SK-N-SH (cell line): ENCODE data around the gene CACNA2D3. TPM values are rescaled to one million over a fixed set of nuclear protein-coding genes. Genes with fewer than 3 reads are reported as not detected.

Source experiments
- CTCF ChIA-PET: fragments of 300-600, 350-600 bp; formaldehyde crosslinking; extraction: SDS; loops from one replicate; lab custom pipeline; 2021; lab: Yijun Ruan, JAX
- POLR2A ChIA-PET: fragments of 350-600 bp; sonication (Branson Sonifier 250); formaldehyde crosslinking; extraction: SDS; loops from one replicate; lab custom pipeline; 2020; ENCODE audit warnings: antibody characterized with exemption, inconsistent platforms; lab: Yijun Ruan, JAX
- DNase-seq: peaks from one replicate; pipeline ENCODE4 v3.0.0; 2012
- H2AFZ ChIP-seq: fragments of 200-600 bp; sonication (generic); 2 replicates; pipeline ENCODE4 v1.8.1; 2016; ENCODE audit warnings: antibody characterized with exemption, mild to moderate bottlenecking, low read depth
- H3F3A ChIP-seq: fragments of 200-600 bp; sonication (generic); replicated peaks from 2 replicates; pipeline ENCODE3; 2016; ENCODE audit warnings: antibody characterized with exemption, mild to moderate bottlenecking; ENCODE audit not compliant: insufficient read depth
- H3K27ac ChIP-seq, 2 experiments: fragments of 200-500 bp in 1 of 2; fragments of 200-600 bp in 1 of 2; sonication (Bioruptor generic) in 1 of 2; sonication (generic), shearing (Covaris generic) in 1 of 2; 2 replicates each; pipeline versions ENCODE4 v1.5.1 to v1.6.1; 2014 to 2016; ENCODE audit warnings: low read depth in 2 of 2, inconsistent platforms in 1 of 2, low read length in 1 of 2, mild to moderate bottlenecking in 1 of 2, mixed read lengths in 1 of 2
- H3K27me3 ChIP-seq: fragments of 200-600 bp; sonication (generic), shearing (Covaris generic); 2 replicates; pipeline ENCODE4 v1.6.1; 2016; ENCODE audit warnings: mixed run types; ENCODE audit not compliant: insufficient read depth
- H3K36me3 ChIP-seq, 2 experiments: fragments of 200-500 bp in 1 of 2; fragments of 200-600 bp in 1 of 2; sonication (Bioruptor generic) in 1 of 2; sonication (generic) in 1 of 2; replicated peaks in 1 of 2; 2 replicates each; pipeline versions ENCODE3 to v1.5.1; 2014 to 2016; ENCODE audit warnings: low read length in 1 of 2, mild to moderate bottlenecking in 1 of 2; ENCODE audit not compliant: insufficient read depth in 2 of 2, control insufficient read depth in 1 of 2
- H3K4me1 ChIP-seq, 2 experiments: fragments of 200-500 bp in 1 of 2; fragments of 200-600 bp in 1 of 2; sonication (Bioruptor generic) in 1 of 2; sonication (generic), shearing (Covaris generic) in 1 of 2; 2 replicates each; pipeline versions ENCODE4 v1.5.1 to v1.6.1; 2014 to 2016; ENCODE audit warnings: low read depth in 1 of 2, low read length in 1 of 2, mixed run types in 1 of 2; ENCODE audit not compliant: insufficient read depth in 2 of 2, control insufficient read depth in 1 of 2
- H3K4me2 ChIP-seq: fragments of 200-600 bp; sonication (generic), shearing (Covaris generic); 2 replicates; pipeline ENCODE4 v1.6.1; 2017; ENCODE audit warnings: mixed run types
- H3K4me3 ChIP-seq, 2 experiments: fragments of 200-500 bp in 1 of 2; fragments of 200-600 bp in 1 of 2; sonication (Bioruptor generic) in 1 of 2; sonication (generic), shearing (Covaris generic) in 1 of 2; 2 replicates each; pipeline versions ENCODE4 v1.5.1 to v1.8.1; 2014 to 2016; ENCODE audit warnings: low read depth in 2 of 2, inconsistent platforms in 1 of 2, low read length in 1 of 2, mild to moderate bottlenecking in 1 of 2, mixed read lengths in 1 of 2, moderate library complexity in 1 of 2
- H3K79me2 ChIP-seq: fragments of 200-600 bp; sonication (generic); 2 replicates; pipeline ENCODE4 v1.8.1; 2017; ENCODE audit warnings: mild to moderate bottlenecking; ENCODE audit not compliant: insufficient read depth
- H3K9ac ChIP-seq: fragments of 200-600 bp; sonication (generic); 2 replicates; pipeline ENCODE4 v1.6.1; 2017; ENCODE audit warnings: mixed run types
- H3K9me2 ChIP-seq: fragments of 200-600 bp; sonication (generic); 2 replicates; pipeline ENCODE4 v1.6.1; 2017; ENCODE audit warnings: mixed run types
- H3K9me3 ChIP-seq: fragments of 200-600 bp; sonication (generic); 2 replicates; pipeline ENCODE4 v1.6.1; 2017; ENCODE audit warnings: mixed run types, mild to moderate bottlenecking, moderate library complexity
- H4K20me1 ChIP-seq: fragments of 200-600 bp; sonication (generic); 2 replicates; pipeline ENCODE4 v1.6.1; 2017; ENCODE audit warnings: mild to moderate bottlenecking, mixed run types; ENCODE audit not compliant: insufficient read depth
- ELF1 ChIP-seq: IDR thresholded peaks from 2 replicates; pipeline ENCODE4 v1.4.0; 2012
- EP300 ChIP-seq, 2 experiments: IDR thresholded peaks; 2 replicates each; pipeline versions ENCODE4 v1.4.0 to v1.6.1; 2012; ENCODE audit warnings: borderline replicate concordance in 1 of 2, low read depth in 1 of 2, low read length in 1 of 2
- FOXJ3 ChIP-seq: sonication (generic); formaldehyde crosslinking; IDR thresholded peaks from 2 replicates; pipeline ENCODE4 v1.5.1; 2020; ENCODE audit warnings: mild to moderate bottlenecking, missing genetic modification reagents
- NFIC ChIP-seq: IDR thresholded peaks from 2 replicates; pipeline ENCODE4 v1.4.0; 2012; ENCODE audit warnings: borderline replicate concordance
- RFX5 ChIP-seq: IDR thresholded peaks from 2 replicates; pipeline ENCODE4 v1.6.1; 2012; ENCODE audit warnings: mild to moderate bottlenecking, improper control_type of control experiment, low read length
- YY1 ChIP-seq: IDR thresholded peaks from 2 replicates; pipeline ENCODE4 v1.4.0; 2012; ENCODE audit warnings: low read depth, mild to moderate bottlenecking
- WGBS: methylation state at CpG from one replicate; pipeline ENCODE4 v1.1.6; 2017; ENCODE audit warnings: low lambda C conversion rate; 5-methylcytosine and 5-hydroxymethylcytosine counted together
- polyA plus RNA-seq, 3 experiments: library from polyadenylated mRNA; depleted of rRNA; stranded (reverse); fragments of >200 nt; gene quantifications; 2 replicates each; pipeline ENCODE4 v1.2.3, GENCODE V29; 2012
- TF ChIP-seq, protein P1 (sequence below): fragments of 150-350 bp; IDR thresholded peaks from 2 replicates; pipeline ENCODE4 v1.6.1; 2016; ENCODE audit warnings: mild to moderate bottlenecking, low read depth, low read length
- TF ChIP-seq, protein P2 (sequence below): IDR thresholded peaks from 2 replicates; pipeline ENCODE4; 2012
- TF ChIP-seq, protein P3 (sequence below): IDR thresholded peaks from 2 replicates; pipeline ENCODE4 v1.4.0; 2012; ENCODE audit warnings: low read depth, borderline replicate concordance

The CACNA2D3 gene
- polyA plus RNA-seq, 1 of the 3 experiments (the other 2 are of a cell fraction), result 0.15 TPM

DNA sequence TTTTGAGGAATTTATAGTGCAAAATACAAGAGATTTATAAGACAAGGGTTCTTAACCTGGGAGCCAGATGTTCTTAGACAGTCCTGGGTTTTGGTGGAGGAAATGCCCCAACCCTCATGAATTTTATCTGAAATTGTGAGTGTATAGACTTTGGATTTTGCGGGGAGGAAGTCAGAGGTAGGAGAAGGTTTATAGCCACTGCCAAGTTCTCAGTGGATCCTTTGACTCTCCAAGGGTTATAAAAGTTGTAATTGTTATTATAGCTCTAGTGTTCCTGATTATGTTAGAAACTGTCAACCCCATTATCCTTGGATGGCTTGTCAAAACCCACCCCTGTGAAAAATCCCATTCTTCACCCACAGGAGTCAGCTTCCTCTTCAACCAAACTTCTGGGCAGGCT lies 621.9 kb downstream of the CACNA2D3 start:
- Histone ChIP-seq H3F3A (no peaks in the 10 kb centered on the region), H3K36me3 (no peaks in the 10 kb centered on the region), H3K9me2 (no peaks in the 10 kb centered on the region), H3K79me2 (no peaks in the 10 kb centered on the region), H3K9ac (no peak overlapping the region), H3K4me1 (no peaks in the 10 kb centered on the region), H3K4me2 (no peak overlapping the region), H2AFZ (no peak overlapping the region), H3K27ac (no peak overlapping the region), H3K9me3 (no peaks in the 10 kb centered on the region), H3K27me3 (no peaks in the 10 kb centered on the region), H3K4me3 (no peak overlapping the region), H4K20me1 (no peaks in the 10 kb centered on the region)
- no peak for DNase-seq
- 25% methylated on average over 1 of the region's 1 CpG for WGBS
- TF ChIP-seq YY1 (no peak), ELF1 (no peak)
- TF ChIP-seq, protein P1, sequence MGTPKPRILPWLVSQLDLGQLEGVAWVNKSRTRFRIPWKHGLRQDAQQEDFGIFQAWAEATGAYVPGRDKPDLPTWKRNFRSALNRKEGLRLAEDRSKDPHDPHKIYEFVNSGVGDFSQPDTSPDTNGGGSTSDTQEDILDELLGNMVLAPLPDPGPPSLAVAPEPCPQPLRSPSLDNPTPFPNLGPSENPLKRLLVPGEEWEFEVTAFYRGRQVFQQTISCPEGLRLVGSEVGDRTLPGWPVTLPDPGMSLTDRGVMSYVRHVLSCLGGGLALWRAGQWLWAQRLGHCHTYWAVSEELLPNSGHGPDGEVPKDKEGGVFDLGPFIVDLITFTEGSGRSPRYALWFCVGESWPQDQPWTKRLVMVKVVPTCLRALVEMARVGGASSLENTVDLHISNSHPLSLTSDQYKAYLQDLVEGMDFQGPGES, result no peak
- POLR2A ChIA-PET, result no interaction called here
- CTCF ChIA-PET, result no interaction called here

DNA sequence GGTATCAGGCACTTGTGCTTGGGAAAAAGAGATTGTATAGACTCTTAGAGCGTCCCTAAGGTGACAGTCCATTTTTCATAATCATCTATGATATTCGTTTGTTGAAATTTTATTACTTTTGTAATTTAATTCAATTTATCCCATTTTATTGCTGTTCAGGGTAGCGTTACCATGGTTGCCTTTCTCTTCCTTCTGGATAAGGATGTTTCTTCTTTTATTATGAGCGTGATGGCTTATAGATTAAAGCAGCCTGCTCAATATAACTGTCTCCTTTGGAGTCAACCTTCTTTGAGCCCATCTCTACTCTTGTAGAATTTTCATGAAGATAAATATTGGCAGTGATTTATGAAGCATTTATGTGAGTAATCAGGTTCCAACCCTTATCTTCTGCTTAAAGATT lies 623.5 kb downstream of the CACNA2D3 start:
- Histone ChIP-seq H3K4me3 (no peak overlapping the region), H3K4me1 (no peaks in the 10 kb centered on the region), H3K9ac (no peak overlapping the region), H3K79me2 (no peaks in the 10 kb centered on the region), H2AFZ (no peak overlapping the region), H4K20me1 (no peaks in the 10 kb centered on the region), H3K27ac (no peak overlapping the region), H3K36me3 (no peaks in the 10 kb centered on the region), H3K27me3 (no peaks in the 10 kb centered on the region), H3F3A (no peaks in the 10 kb centered on the region), H3K9me2 (no peaks in the 10 kb centered on the region), H3K9me3 (no peaks in the 10 kb centered on the region), H3K4me2 (no peak overlapping the region)
- 15% methylated on average over 4 of the region's 4 CpGs for WGBS
- TF ChIP-seq, protein P2, sequence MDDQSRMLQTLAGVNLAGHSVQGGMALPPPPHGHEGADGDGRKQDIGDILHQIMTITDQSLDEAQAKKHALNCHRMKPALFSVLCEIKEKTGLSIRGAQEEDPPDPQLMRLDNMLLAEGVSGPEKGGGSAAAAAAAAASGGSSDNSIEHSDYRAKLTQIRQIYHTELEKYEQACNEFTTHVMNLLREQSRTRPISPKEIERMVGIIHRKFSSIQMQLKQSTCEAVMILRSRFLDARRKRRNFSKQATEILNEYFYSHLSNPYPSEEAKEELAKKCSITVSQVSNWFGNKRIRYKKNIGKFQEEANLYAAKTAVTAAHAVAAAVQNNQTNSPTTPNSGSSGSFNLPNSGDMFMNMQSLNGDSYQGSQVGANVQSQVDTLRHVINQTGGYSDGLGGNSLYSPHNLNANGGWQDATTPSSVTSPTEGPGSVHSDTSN, result no peak
- TF ChIP-seq EP300 (IDR thresholded peaks at IDR 0.05; ENCODE audit: borderline replicate concordance in 1 of 2, low read depth in 1 of 2, low read length in 1 of 2), result no peak
- TF ChIP-seq RFX5, result no peak
- no peak for TF ChIP-seq NFIC
- TF ChIP-seq, protein P3, sequence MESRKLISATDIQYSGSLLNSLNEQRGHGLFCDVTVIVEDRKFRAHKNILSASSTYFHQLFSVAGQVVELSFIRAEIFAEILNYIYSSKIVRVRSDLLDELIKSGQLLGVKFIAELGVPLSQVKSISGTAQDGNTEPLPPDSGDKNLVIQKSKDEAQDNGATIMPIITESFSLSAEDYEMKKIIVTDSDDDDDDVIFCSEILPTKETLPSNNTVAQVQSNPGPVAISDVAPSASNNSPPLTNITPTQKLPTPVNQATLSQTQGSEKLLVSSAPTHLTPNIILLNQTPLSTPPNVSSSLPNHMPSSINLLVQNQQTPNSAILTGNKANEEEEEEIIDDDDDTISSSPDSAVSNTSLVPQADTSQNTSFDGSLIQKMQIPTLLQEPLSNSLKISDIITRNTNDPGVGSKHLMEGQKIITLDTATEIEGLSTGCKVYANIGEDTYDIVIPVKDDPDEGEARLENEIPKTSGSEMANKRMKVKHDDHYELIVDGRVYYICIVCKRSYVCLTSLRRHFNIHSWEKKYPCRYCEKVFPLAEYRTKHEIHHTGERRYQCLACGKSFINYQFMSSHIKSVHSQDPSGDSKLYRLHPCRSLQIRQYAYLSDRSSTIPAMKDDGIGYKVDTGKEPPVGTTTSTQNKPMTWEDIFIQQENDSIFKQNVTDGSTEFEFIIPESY, result no peak
- no peak for TF ChIP-seq FOXJ3 (CRISPR knock-in tag)
- POLR2A ChIA-PET, result no interaction called here
- CTCF ChIA-PET, result no interaction called here
- no peak for DNase-seq
